Measurements from ENCODE around the gene ANKRD6.
A peak's percentile ranks its signal among the peaks of the same experiment; 100 is the strongest.
"Not testable (repeated sequence)": the region's sequence is repeated elsewhere in the genome, so short reads cannot be mapped to it uniquely, and the experiment has no call there.

Gene ANKRD6

GRCh38 chr6:89611666-89612065, 178.7 kb downstream of the ANKRD6 start:
- DNase-seq: no peak

DNA sequence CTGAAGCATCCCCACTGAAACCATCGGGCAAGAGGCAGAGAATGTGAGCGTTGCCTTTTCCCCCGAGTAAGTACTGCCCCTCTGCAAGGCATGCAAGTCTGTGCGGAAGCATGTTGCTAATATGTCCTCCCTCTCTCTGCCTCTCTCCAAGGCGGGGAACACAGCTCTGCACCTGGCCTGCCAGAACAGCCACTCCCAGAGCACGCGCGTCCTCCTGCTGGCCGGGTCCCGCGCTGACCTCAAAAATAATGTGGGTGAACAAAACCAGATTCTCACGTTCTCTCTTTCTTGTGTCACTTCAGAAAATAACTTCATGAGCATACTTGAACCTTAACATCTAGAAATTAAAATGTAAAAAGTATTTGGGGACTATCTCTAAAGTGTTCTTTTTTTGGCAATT, 179.2 kb downstream of the ANKRD6 start:
- no peak for DNase-seq

- no peak for DNase-seq
Observed at GRCh38 chr6:89613790-89614189, 180.8 kb downstream of the ANKRD6 start.

GRCh38 chr6:89615882-89616281, 182.9 kb downstream of the ANKRD6 start:
- no peak for DNase-seq

GRCh38 chr6:89616531-89616930, 183.6 kb downstream of the ANKRD6 start:
- no peak for DNase-seq

GRCh38 chr6:89618026-89618425, 185.1 kb downstream of the ANKRD6 start:
- no peak for DNase-seq

- DNase-seq: no peak
Observed at GRCh38 chr6:89619567-89619966, 186.6 kb downstream of the ANKRD6 start.

DNA sequence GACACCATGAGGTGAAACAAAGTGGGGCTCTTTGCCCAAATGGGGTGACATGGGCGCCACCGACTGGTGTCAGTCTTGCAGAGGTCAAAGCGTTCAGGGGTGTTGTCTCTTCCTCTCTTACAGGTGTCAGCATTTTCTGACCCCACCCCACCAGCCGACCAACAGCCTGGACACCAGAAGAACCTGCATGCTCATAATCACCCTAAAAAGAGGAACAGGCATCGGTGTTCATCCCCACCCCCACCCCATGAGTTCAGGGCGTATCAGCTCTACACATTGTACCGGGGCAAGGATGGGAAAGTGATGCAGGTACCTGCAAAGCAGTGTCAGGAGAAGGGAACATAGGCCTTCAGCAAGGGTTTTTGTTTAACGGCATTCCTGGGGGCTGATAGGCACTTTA, 190.8 kb downstream of the ANKRD6 start:
- DNase-seq: no peak

GRCh38 chr6:89630488-89630887, 197.5 kb downstream of the ANKRD6 start:
- DNase-seq: no peak

GRCh38 chr6:89636412-89636811, 203.5 kb downstream of the ANKRD6 start:
- DNase-seq: not testable (repeated sequence)

- DNase-seq: no peak
Observed at GRCh38 chr6:89637960-89638319, 205.0 kb downstream of the ANKRD6 start.

DNA sequence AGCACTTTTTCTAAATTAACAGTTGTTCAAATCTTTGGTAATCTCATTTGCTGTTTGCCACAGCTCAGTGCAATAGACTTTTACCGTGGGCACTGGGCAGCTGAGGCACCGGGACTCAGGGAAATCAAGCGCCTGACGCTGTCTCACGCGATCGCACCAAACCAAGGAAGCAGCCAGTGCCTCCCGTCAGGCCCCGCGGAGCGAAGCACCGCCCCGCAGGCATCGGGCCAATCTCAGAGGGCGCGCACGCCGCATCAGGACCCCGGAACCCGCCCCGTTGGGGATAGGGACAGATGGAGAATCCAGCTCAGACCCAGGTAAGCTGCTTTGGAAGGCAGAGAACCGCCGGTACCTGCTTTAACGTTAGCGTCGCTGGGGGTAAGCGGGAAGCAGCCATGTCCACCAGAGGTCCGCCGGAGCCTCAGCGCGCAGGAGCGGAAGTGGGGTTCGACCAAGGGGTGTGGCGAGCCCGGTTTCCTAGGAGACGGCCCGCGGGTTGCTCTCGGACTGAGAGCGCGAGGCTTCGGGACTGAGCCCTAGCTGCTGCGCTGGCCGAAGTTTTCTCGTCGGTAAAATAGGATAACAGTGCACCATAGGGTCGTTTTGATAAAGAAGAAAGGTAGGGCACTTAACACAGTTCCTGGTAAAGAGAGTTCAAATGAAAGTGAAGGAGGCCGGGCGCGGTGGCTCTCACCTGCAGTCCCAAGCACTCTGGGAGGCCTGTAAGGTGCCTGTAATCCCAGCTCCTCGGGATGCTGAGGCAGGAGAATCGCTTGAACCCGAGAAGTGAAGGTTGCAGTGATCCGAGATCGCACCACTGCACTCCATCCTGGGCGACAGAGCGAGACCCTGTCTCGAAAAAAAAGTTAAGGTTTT, 205.6 kb downstream of the ANKRD6 start, which contains the start of gene LYRM2:
Gene LYRM2 (minus strand): TSS at position 428 of the 876 bp plus-strand sequence. CDS start 31 bp downstream, at position 397.
- DNase-seq: peak; percentile 87

- DNase-seq: no peak
Observed at GRCh38 chr6:89640804-89641203, 207.9 kb downstream of the ANKRD6 start.

- DNase-seq: not testable (repeated sequence)
Observed at GRCh38 chr6:89641581-89641980, 208.6 kb downstream of the ANKRD6 start.

- no peak for DNase-seq
Observed at GRCh38 chr6:89642956-89643355, 210.0 kb downstream of the ANKRD6 start.

GRCh38 chr6:89643406-89643805, 210.5 kb downstream of the ANKRD6 start:
- DNase-seq: no peak

DNA sequence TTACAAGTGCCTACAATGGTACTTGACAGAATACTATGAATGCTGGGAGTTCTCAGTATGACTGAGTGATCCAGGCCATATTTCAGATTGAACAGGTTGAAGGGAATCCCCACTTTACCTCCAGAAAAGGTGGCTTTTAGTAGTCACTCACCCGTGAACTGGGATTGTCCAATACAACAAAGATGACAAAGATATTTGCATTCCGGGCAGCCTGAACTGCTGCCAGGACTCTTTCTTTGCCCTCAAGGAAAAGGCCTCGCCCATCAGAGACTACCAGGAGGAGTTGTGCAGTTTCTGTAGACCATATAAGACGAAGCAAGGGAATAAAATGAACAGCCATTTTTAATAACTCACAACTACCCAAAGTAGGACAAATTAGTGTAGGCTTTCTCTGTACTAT, 211.9 kb downstream of the ANKRD6 start:
- DNase-seq: no peak

DNA sequence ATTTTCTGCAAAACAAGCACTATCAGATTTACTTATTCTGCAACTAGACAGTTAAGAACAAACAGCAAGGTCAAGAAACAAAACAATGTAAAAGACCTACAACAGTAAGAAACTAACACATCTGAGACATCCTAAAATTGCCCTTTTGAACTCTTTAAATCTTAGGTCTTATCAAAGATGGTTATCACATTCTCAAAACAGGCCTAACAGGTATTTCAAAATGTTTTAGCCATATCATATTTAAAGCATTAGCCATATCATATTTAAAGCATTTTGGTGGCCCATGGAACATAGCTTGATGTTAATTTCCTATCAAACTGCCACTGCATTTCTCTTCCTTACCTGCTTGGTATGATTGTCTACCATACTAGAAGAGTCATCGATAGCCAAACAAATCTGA, 216.7 kb downstream of the ANKRD6 start:
- no peak for DNase-seq

GRCh38 chr6:89650579-89650978, 217.6 kb downstream of the ANKRD6 start:
- no peak for DNase-seq

DNA sequence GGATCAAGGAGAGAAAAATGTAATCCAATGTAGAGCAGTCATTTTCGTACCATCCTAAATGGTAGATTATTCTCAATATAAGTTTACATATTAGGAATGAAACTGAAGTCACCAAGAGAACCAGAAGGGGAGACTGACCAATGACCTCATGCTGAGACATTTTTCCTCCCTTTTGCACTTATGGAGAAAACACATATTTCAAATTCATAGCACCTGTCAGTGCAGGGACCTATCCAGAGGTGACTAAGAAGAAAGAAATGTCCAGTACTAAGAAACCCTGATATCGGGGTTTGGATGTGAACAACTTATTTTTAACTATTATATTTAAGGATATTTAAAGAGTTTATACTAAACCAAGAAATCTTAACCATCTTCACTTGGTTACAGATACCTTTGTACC, 222.2 kb downstream of the ANKRD6 start:
- no peak for DNase-seq

DNA sequence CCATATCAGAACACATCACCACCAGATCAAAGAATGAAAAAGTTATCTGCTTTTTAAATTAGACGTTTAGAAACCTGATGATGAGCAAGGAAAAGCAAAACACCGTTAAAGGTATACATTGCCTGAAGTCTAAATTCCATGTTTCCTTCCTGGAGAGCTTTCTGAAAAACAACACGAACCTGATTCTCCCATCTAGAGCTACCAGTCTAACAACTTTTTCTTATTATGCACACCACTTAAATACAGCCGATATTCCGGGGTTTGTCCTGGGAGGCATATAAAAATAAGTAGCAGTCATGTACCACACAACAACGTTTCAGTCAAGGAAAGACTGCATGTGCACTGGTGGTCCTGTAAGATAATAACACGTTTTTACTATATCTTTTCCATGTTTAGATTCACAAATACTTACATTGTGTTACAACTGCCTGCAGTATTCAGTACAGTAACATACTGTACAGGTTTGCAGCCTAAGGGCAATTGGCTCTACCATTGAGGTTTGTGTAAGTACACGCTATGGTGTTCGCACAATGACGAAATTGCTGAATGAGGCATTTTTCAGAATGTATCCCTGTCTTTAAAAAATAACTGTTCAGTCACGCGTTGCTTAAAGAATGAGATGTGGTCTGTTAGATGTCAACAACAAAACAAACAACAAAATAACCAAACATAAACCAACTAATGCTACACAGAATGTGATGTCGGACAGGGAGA, 224.7 kb downstream of the ANKRD6 start:
- no peak for DNase-seq

DNA sequence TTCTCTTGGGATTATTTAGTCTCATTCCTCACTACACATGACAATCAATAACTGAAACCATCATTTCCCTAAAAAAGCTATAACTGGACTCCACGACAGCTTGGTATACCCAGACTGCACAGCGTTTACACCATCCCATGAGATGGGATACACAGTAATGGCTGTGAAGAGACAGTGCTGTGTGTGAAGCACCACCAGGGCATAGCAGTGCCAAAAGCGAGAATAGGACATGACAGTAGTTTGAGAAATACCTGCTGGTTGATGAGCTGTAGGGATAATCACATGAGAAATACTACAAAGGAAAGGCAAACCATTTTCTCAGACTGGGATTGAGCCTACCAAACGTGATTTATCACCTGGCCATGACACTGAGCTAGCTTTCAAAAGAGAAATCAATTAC, 228.0 kb downstream of the ANKRD6 start:
- DNase-seq: no peak

DNA sequence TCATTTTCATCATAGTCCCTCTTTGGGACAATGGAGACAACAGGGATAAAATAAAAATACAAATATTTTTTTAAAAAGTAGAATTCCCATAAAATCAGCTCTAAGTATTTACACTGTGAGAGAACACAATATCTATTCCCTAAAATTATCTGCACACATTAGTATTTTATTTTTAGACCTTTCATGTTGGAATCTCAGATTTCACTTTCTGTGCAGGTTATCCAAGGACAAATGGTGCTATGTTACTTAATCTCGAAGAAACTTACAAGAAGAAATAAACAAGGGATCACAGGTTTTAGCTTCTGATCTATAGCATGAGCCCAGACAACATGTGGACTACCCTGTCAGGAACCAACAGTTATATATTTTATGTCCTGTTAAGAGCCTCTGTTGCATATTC, 228.6 kb downstream of the ANKRD6 start:
- DNase-seq: no peak

GRCh38 chr6:89662659-89663223, 229.8 kb downstream of the ANKRD6 start:
- DNase-seq: no peak
